Stimulated activated CD4-positive, alpha-beta T cell treated with anti-CD3 and anti-CD28 coated beads, Interleukin-2, amount 100 ng/mL, for 48 hours (primary cell): ENCODE data around the gene SHMT1.
"Not testable (repeated sequence)": the region's sequence is repeated elsewhere in the genome, so short reads cannot be mapped to it uniquely, and the experiment has no call there.

ENCODE experiments used
- DNase-seq, 2 donors: peaks; one replicate each; pipeline ENCODE4 v3.0.0-alpha.2; 2020

The SHMT1 gene

DNA sequence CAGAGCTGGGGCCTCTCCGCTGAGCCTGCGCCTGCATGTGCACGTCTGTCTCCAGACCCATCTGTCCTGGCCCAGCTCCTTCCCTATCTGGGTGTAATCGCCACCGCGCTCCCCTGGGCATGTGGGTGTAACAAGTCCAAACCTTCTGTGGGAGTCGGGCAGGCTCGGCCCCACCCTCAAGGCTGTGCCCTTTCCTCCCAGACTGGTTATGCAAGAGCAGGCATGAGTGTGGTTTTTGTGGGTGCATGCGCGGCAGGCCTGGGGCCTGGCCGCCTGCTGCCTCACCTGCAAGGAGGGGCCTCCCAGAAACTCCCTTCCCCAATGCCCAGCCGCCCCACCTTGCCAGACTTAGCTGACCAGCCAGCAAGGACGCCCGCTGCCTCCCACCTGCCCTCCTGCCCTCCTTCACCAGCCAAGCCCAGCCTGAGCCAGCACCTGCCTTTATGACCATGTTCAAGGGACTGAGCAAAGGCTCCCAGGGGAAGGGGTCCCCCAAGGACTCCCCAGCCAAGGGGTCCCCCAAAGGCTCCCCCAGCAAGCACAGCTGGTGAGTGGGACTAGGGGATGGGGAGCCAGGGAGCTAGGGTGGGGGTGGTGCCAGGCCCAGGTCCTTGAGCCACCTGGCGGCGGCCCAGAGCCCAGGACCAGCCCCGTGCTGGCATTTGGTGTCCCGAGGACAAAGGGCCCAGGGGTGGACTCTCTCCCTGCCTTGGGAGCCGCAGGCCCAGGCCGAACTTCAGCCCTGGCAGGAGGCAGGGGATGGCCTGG, 14.3 kb upstream of the SHMT1 start, which contains the start of gene EVPLL:
Gene EVPLL (plus strand): TSS at position 342 of the 768 bp plus-strand sequence. CDS start 3,160 bp downstream, outside the sequence.
- no peak for DNase-seq

DNA sequence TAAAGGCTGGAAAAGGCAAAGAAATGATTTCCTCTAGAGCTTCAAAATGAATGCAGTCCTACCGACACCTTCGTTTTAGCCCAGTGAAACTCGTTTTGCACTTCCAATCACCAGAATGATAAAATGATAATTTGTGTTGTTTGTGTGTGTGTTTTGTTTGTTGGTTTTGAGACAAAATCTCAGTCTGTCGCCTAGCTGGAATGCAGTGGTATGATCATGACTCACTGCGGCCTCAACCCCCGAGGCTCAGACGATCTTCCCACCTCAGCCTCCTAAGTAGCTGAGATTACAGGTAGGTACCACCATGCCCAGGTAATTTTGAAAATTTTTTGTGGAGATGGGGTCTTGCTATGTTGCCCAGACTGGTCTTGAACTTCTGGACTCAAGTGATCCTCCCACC, 10.9 kb upstream of the SHMT1 start:
- no peak for DNase-seq

DNA sequence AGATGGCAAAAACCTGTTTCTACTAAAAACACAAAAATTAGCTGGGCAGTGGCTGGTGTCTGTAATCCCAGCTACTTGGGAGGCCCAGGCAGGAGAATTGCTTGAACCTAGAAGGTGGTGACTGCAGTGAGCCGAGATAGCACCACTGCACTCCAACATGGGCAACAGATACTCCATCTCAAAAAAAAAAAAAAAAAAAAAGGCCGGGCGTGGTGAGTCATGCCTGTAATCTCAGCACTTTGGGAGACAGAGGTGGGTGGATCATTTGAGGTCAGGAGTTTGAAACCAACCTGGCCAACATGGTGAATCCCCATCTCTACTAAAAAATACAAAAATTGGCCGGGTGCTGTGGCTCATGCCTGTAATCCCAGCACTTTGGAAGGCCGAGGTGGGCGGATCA, 9.8 kb upstream of the SHMT1 start:
- DNase-seq = peak in 1 of 2 donors; percentile 15

GRCh38 chr17:18371455-18371854, 8.1 kb upstream of the SHMT1 start:
- no peak for DNase-seq

GRCh38 chr17:18370761-18371160, 7.4 kb upstream of the SHMT1 start:
- DNase-seq = no peak

DNA sequence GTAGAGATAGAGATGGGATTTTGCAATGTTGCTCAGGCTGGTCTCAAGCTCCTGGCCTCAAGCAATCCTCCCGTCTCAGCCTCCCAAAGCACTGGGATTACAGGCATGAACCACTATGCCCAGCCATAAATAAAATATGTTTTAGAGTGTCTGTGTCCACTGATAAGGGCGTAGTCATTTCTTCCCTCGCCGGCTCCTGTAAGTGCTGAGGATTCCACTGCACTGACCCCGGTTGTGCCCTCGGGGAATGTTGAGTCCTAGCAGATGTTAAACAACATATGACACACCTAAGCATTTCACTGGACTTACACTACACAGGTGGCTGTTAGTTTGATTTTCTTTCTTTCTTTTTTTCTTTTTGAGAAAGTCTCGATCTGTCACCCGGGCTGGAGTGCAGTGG, 5.6 kb upstream of the SHMT1 start:
- DNase-seq = no peak

DNA sequence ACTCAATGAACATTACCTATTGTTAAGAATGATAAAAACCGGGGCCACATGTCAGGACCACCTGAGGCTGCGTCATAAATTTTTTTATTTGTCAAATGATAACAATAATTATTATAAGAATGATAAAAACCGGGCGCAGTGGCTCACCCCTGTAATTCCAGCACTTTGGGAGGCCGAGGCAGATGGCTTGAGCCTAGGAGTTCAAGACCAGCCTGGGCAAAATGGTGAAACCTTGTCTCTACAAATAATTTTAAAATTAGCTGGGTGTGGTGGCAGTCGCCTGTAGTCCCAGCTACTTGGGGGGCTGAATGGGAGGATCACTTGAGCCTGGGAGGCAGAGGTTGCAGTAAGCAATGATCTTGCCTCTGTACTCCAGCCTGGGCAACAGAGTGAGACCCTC, 816 bp upstream of the SHMT1 start:
- DNase-seq = no peak

DNA sequence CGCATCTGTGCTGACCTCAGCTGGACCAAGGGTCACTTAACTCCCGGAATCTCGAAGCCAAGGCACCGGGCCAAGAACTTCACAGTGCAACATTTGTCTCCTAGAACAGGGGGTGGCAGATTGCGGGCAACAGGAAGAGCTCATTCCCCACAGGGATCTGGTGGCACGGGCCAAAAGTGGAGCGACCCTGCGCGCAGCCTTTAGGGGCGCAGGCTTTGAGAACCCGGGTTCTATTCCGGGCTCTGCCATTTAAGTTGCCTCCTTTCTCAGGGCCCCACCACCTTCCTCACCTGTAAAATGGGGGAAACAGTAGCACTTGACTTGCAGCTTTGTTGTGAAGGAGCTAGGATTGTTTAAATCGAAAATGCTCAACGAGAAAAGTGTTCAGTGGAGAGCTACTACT, 651 bp downstream of the SHMT1 start:
- peak; percentile 9 to 11 for DNase-seq

DNA sequence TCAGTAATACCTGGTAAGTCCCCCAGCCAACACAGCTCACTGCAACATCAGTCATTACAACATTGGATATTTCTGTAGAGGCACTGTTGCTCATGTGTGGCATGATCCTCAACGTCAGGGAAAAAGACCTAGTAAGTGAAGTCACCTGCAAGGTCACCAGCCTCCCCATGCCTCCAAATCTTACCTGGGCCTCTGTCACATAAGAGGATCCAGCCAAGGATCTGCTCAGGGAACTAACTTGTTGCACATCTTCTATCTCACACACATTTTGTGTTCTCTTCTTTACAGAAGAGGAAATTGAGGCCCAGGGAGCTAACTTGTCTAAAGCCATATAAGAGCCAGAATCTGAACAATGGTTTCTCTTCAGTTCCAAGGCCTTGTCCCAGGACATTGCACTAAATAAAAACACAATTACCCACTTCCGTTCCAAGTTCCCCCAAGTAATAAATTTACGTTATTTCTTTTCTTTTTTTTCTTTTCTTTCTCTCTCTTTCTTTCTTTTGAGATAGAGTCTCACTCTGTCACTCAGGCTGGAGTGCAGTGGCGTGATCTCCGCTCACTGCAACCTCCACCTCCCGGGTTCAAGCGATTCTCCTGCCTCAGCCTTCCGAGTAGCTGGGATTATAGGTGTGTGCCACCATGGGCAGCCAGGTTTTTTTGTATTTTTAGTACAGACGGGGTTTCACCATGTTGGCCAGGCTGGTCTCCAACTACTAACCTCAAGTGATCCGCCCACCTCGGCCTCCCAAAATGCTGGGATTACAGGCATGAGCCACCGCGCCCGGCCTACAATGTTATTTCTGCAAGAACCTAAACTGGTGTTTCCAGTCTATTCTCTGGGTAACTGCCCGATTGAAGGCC, 1.3 kb downstream of the SHMT1 start:
- DNase-seq = no peak

GRCh38 chr17:18360518-18360917, 2.8 kb downstream of the SHMT1 start:
- no peak for DNase-seq

GRCh38 chr17:18356624-18357023, 6.7 kb downstream of the SHMT1 start:
- no peak for DNase-seq

DNA sequence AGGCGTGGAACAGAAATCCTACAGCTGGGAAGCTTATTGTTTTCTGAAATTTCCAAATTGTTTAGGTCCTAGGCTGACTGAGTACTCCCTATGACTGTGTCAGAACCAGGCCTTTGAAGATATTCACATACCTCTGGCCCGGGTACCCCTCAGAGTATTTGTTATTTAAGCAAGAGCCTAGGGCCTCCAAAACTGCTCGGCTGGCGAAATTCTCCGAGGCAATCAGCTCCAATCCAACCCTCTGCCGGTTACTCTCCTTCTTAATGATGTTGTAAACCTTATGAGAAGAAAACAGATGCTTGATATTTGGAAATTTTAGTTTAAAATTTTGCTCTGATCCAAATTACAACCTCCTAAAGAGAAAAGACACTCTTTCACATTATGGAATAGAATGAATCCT, 9.8 kb downstream of the SHMT1 start:
- DNase-seq = no peak

GRCh38 chr17:18344021-18344420, 19.3 kb downstream of the SHMT1 start:
- no peak for DNase-seq

- no peak for DNase-seq
These were observed 23.4 kb downstream of the SHMT1 start for GRCh38 chr17:18339933-18340332.

- not testable (repeated sequence) for DNase-seq
These were observed 25.2 kb downstream of the SHMT1 start for GRCh38 chr17:18338158-18338557.

GRCh38 chr17:18332909-18333489, 30.4 kb downstream of the SHMT1 start:
- no peak for DNase-seq

DNA sequence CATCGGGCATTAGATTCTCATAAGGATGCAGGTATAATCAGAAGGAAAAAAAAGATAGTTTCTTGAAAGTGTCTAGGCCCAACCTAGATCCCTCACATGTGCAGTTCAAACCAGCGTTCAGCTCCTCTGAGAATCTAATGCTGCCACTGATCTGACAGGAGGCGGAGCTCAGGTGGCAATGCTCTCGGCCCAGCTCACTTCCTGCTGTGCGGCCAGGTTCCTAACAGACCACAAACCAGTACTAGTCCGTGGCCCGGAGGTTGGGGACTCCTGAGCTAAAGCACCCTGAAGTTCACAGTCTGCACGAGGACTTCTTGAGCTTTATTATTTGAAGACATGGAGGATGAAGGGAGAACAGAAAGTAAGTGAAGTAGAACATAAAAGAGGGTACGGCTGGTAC, 31.5 kb downstream of the SHMT1 start:
- no peak for DNase-seq

DNA sequence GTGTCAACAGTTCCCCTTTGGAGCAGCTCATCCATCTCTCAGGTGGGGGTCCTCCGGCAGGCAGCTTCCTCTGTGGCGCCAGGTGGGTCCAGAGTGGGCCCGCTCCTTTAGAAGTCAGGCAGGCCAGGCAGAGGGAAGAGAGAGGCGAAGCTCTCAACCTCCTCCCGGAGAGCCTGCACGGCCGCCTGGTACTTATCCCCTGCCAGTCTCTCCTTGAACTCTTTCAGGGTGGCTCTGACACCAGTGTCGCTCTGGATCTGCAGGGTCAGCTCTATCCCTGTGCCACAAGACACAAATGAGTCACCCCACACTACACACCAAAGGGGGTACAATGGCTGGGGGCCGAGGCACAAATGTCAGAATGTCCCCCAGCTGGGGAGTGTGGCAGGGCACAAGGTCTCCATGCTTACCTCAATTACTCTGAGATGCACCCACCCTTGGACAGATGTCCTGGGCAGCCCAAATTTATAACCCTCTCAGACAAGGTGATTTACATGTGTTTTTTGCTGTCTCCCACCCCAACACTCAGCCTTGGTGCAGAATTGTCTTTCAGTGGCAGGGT, 34.6 kb downstream of the SHMT1 start:
- no peak for DNase-seq

- no peak for DNase-seq
These were observed 35.8 kb downstream of the SHMT1 start for GRCh38 chr17:18327556-18327955.

- no peak for DNase-seq
These were observed 36.3 kb downstream of the SHMT1 start for GRCh38 chr17:18327093-18327492.

DNA sequence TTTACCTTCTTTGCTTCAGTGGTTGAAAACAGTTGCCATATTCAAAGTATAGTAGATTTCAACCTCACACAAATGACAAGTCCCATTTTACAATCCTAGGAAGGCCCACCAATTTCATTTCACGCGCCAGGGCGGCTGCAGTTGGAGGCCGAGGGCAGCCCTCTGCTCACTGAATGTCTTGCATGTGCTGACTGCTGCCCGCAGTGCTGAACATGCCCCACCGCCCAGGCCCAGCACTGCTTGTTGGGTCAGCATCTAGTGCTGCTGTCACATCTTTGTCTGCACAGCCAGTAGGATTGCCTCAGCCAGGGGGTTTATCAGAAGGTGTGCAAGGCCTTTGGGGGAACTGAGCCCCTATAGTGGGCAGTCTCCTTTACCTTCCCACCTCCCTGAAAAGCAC, 36.8 kb downstream of the SHMT1 start:
- no peak for DNase-seq

DNA sequence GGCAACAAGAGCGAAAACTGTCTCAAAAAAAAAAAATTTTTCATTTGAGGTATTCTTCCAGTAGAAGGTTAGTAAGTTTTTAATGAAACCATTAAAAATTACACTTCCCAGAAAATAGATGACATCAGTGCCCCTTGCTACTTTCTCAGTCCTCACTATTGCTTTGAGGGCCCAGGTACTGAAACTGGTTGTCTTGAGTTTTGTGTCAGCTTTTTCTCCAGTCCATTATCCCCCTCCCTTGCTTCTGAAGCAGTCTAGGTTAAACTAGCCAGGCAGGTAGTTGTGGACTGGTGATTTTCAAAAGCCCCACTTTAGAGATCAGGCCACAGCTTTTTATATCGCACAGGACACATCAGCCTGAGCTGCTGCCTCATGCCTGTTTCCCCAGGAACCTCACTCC, 37.3 kb downstream of the SHMT1 start:
- DNase-seq = no peak
